Neural progenitor cell (in vitro differentiated cells): Measurements from ENCODE around the gene SRRM5.

Experiments
- EZH2 ChIP-seq: fragments of 200-600 bp; sonication (generic); IDR thresholded peaks from 2 replicates; pipeline ENCODE4 v1.6.1; 2017; ENCODE audit warnings: antibody characterized with exemption, mild to moderate bottlenecking, moderate library complexity
- TF ChIP-seq, protein P1 (sequence below): fragments of 200-600 bp; sonication (generic); IDR thresholded peaks from 2 replicates; pipeline ENCODE4 v1.5.1; 2017; ENCODE audit warnings: antibody characterized with exemption, mild to moderate bottlenecking

DNA sequence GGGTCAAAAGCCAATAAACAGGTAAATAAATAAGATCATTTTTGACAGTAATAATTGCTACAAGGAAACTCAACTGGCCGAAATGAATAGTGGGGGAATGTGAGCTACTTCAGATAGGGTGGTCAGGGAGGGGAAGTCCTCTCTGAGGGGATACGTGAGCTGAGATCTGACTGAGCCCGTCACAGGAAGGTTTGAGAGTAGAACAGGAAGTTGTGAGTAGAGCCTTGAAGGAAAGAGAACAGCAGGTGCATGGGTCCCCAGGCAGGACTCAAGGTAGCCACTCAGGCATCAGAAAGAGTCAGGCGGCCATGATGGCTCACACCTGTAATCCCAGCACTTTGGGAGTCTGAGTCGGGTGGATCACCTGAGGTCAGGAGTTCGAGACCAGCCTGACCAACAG, 22.2 kb upstream of the SRRM5 start:
- TF ChIP-seq, protein P1, sequence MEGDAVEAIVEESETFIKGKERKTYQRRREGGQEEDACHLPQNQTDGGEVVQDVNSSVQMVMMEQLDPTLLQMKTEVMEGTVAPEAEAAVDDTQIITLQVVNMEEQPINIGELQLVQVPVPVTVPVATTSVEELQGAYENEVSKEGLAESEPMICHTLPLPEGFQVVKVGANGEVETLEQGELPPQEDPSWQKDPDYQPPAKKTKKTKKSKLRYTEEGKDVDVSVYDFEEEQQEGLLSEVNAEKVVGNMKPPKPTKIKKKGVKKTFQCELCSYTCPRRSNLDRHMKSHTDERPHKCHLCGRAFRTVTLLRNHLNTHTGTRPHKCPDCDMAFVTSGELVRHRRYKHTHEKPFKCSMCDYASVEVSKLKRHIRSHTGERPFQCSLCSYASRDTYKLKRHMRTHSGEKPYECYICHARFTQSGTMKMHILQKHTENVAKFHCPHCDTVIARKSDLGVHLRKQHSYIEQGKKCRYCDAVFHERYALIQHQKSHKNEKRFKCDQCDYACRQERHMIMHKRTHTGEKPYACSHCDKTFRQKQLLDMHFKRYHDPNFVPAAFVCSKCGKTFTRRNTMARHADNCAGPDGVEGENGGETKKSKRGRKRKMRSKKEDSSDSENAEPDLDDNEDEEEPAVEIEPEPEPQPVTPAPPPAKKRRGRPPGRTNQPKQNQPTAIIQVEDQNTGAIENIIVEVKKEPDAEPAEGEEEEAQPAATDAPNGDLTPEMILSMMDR: no peak
- no peak for TF ChIP-seq EZH2
